Measurements from ENCODE around the gene NTNG1. TPM values are rescaled to one million over a fixed set of nuclear protein-coding genes. Genes with fewer than 3 reads are reported as not detected.

NTNG1 gene
- total RNA-seq, 2 donors from 2014 or later, result 2.5 to 2.6 TPM

DNA sequence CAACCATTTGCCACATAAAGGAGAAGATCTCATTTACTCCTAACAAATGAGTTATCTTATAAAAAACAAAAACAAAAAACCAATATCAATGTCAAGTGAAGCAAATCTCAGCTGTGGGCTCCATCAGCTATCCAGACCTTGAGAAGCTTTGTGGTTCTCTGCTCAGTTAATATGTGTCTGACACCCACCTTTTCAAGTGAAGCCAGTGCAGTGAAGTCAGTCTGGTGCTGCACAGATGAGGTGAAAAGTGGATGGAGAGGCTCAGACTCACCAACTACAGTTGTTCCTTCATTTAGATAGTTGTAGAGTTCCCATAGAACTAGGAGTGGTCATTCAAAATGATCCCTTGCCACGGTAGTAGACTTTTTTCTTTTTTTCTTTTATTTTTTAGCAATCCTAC lies 106.8 kb downstream of the NTNG1 start:
- Mint-ChIP-seq H3K27ac (no peak overlapping the region), H3K4me1 (peaks cover 6% of the 10 kb centered on the region), H3K4me3 (no peak overlapping the region), H3K36me3 (ENCODE audit: low read depth) (no peaks in the 10 kb centered on the region), H3K27me3 (ENCODE audit: insufficient read depth) (peaks cover 3% of the 10 kb centered on the region), H3K9me3 (no peaks in the 10 kb centered on the region)
- no peak for DNase-seq
- Histone ChIP-seq H3K36me3 (ENCODE audit: control insufficient read depth, insufficient read depth, low read length) (no peaks in the 10 kb centered on the region), H3K27me3 (ENCODE audit: control insufficient read depth, insufficient read depth, low read length, poor library complexity, severe bottlenecking) (no peaks in the 10 kb centered on the region), H3K4me1 (ENCODE audit: control insufficient read depth, insufficient read depth, low read length) (peaks cover 7% of the 10 kb centered on the region), H3K27ac (ENCODE audit: low read depth, low read length) (no peak overlapping the region), H3K4me3 (ENCODE audit: low read length) (no peak overlapping the region), H3K9ac (ENCODE audit: extremely low read depth, low read length, poor library complexity, severe bottlenecking) (no peak overlapping the region), H3K9me3 (ENCODE audit: control insufficient read depth, low read length) (no peaks in the 10 kb centered on the region)
- TF ChIP-seq, protein P1, sequence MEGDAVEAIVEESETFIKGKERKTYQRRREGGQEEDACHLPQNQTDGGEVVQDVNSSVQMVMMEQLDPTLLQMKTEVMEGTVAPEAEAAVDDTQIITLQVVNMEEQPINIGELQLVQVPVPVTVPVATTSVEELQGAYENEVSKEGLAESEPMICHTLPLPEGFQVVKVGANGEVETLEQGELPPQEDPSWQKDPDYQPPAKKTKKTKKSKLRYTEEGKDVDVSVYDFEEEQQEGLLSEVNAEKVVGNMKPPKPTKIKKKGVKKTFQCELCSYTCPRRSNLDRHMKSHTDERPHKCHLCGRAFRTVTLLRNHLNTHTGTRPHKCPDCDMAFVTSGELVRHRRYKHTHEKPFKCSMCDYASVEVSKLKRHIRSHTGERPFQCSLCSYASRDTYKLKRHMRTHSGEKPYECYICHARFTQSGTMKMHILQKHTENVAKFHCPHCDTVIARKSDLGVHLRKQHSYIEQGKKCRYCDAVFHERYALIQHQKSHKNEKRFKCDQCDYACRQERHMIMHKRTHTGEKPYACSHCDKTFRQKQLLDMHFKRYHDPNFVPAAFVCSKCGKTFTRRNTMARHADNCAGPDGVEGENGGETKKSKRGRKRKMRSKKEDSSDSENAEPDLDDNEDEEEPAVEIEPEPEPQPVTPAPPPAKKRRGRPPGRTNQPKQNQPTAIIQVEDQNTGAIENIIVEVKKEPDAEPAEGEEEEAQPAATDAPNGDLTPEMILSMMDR (conservative IDR thresholded peaks at IDR 0.05), result no peak
- WGBS, 2 experiments (ENCODE audit: insufficient coverage in 1 of 2, insufficient read length in 1 of 2), result 64% methylated on average over 1 of the region's 1 CpG; no CpG with 5 or more reads in 1 of the 2 experiments

DNA sequence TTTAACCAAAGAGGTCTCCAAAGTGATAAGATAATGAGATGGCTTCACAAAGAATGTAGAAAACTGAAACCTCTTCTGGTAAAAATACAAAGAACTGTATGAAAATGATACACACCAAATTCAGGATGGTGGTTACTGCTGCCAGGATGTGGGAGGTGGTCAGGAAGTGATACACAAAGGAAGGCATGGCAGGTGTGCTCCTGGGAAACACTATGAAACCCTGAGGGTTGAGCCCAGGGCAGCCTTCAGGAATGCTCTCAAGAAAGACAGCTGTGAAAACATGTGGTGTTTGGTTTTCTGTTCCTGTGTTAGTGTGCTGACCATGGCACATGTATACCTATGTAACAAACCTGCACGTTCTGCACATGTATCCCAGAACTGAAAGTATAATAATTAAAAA lies 109.3 kb downstream of the NTNG1 start:
- no peaks in the 10 kb centered on the region for H3K27me3 ChIP-seq (ENCODE audit: control insufficient read depth, insufficient read depth, low read length, poor library complexity, severe bottlenecking)
- peak; percentile 53 for DNase-seq
- no peak overlapping the region for H3K27ac ChIP-seq (ENCODE audit: low read depth, low read length)
- TF ChIP-seq, protein P1 (conservative IDR thresholded peaks at IDR 0.05), result no peak
- no peaks in the 10 kb centered on the region for H3K9me3 ChIP-seq (ENCODE audit: control insufficient read depth, low read length)
- no peaks in the 10 kb centered on the region for H3K36me3 Mint-ChIP-seq (ENCODE audit: low read depth)
- no peaks in the 10 kb centered on the region for H3K9me3 Mint-ChIP-seq
- H3K27ac Mint-ChIP-seq, result no peak overlapping the region
- H3K4me3 ChIP-seq (ENCODE audit: low read length), result no peak overlapping the region
- H3K36me3 ChIP-seq (ENCODE audit: control insufficient read depth, insufficient read depth, low read length), result no peaks in the 10 kb centered on the region
- no peak overlapping the region for H3K4me3 Mint-ChIP-seq
- no peaks in the 10 kb centered on the region for H3K27me3 Mint-ChIP-seq (ENCODE audit: insufficient read depth)
- H3K4me1 ChIP-seq (ENCODE audit: control insufficient read depth, insufficient read depth, low read length), result peaks cover 1% of the 10 kb centered on the region
- no peak overlapping the region for H3K9ac ChIP-seq (ENCODE audit: extremely low read depth, low read length, poor library complexity, severe bottlenecking)
- H3K4me1 Mint-ChIP-seq, result peaks cover 14% of the 10 kb centered on the region
- WGBS, 2 experiments (ENCODE audit: insufficient coverage in 1 of 2, insufficient read length in 1 of 2), result no CpG with 5 or more reads among the region's 1 CpG

DNA sequence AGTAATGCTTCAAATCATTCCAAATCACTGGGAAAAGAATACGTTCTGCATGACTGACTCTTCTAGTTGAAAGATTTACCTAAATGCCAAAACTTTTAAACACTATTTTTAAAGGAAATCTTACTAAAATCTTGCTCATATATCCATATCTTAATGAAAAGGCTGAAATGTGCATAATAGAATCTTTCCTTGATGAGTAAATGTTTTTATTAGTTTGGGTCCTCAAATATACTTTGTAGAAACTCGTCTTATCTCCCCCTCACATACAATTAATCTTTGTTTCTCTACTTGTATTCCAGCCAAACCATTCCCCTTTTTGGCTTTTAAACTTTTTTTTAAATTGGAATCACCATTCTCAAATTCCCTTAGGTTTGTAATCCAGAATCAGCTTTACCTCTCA lies 110.2 kb downstream of the NTNG1 start:
- Mint-ChIP-seq H3K27me3 (ENCODE audit: insufficient read depth) (no peaks in the 10 kb centered on the region), H3K36me3 (ENCODE audit: low read depth) (no peaks in the 10 kb centered on the region), H3K4me3 (no peak overlapping the region), H3K9me3 (no peaks in the 10 kb centered on the region), H3K4me1 (peaks cover 14% of the 10 kb centered on the region), H3K27ac (no peak overlapping the region)
- Histone ChIP-seq H3K27ac (ENCODE audit: low read depth, low read length) (no peak overlapping the region), H3K9ac (ENCODE audit: extremely low read depth, low read length, poor library complexity, severe bottlenecking) (no peak overlapping the region), H3K4me3 (ENCODE audit: low read length) (no peak overlapping the region), H3K9me3 (ENCODE audit: control insufficient read depth, low read length) (no peaks in the 10 kb centered on the region), H3K4me1 (ENCODE audit: control insufficient read depth, insufficient read depth, low read length) (no peaks in the 10 kb centered on the region), H3K36me3 (ENCODE audit: control insufficient read depth, insufficient read depth, low read length) (no peaks in the 10 kb centered on the region), H3K27me3 (ENCODE audit: control insufficient read depth, insufficient read depth, low read length, poor library complexity, severe bottlenecking) (no peaks in the 10 kb centered on the region)
- 85 to 100% methylated on average over 2 of the region's 2 CpGs for WGBS, 2 experiments (ENCODE audit: insufficient coverage in 1 of 2, insufficient read length in 1 of 2)
- DNase-seq, result no peak
- TF ChIP-seq, protein P1 (conservative IDR thresholded peaks at IDR 0.05), result no peak
